Measurements from ENCODE around the gene FGF4.
"Not testable (repeated sequence)": the region's sequence is repeated elsewhere in the genome, so short reads cannot be mapped to it uniquely, and the experiment has no call there.

FGF4 gene

DNA sequence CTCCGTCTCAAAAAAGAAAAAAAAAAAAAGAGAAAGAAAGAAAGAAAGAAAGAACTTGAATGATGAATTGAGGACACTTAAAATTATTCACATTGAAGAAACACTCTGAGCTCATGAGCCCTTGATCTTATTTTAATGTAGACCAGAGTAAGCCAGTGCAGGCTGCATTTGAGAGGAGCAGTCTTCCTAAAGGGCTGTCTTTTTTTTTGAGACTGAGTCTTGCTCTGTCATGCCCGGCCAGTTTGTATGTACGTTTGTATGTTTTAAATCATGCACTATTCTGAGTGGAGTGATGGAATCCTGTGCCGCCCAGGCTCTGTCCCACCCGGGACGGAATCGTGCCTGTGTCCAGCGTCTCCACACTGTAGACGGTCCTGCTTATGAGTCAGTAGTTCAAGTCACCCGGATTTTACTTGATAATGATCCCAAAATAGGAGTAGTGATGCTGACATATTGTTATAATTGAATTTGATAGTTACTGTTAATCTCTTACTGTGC is 9.6 kb downstream of the FGF4 start:
- no peak for DNase-seq

GRCh38 chr11:69764918-69765317 is 10.2 kb downstream of the FGF4 start:
- not testable (repeated sequence) for DNase-seq

DNA sequence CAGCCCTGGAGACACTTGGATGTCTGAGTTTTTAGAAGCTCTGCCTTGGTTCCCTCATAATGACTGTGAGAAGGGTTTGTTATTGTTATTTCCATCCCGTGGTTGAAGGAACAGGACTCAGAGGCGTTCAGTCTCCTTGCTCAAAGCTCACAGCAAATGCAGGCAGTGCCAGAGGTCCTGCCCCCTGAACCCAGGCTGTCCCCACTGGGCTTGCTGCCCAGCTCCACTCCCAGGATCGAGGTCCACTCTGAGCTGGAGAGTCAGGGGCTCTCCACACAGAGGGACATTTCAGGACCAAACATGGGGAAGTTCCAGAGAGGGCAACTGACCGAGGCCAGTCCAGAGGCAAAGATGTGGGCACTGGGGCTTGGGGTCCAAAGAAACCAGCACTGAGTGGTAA is 14.8 kb downstream of the FGF4 start:
- no peak for DNase-seq

GRCh38 chr11:69752890-69753289 is 22.3 kb downstream of the FGF4 start:
- no peak for DNase-seq

DNA sequence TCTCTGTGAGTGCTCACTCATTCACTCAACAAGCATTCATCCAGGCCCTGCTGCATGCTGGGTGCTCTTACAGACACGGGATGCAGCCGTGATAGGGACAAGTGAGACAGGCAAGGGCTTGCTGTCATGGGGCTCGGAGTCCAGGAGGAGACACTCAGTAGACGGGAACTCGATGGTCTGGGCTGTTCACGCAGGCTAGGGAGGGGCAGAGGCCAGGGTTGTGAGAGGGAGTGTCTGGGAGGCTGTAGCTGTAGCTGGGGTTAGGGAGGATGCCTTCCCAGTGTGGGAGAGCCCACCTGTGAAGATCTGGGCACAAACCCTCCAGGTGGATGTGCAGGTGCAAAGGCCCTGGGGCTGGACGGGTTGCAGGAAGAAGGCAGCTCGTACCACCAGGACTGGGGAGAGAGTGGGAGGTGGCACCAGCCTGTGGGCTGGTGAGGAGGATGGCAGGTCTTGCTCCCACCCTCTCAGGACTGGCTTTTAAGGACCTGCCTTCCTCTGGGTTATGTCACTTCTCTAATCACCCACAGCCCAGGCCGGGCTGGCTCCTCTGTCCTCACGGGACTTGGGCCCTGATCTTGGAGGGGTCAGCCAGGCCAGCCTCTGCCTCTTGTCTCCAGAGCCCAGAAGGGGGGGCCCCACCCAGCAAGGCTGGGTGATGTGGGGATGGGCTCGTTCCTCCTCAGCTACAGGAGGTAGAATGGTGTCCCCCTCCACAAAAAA is 24.1 kb downstream of the FGF4 start:
- no peak for DNase-seq

DNA sequence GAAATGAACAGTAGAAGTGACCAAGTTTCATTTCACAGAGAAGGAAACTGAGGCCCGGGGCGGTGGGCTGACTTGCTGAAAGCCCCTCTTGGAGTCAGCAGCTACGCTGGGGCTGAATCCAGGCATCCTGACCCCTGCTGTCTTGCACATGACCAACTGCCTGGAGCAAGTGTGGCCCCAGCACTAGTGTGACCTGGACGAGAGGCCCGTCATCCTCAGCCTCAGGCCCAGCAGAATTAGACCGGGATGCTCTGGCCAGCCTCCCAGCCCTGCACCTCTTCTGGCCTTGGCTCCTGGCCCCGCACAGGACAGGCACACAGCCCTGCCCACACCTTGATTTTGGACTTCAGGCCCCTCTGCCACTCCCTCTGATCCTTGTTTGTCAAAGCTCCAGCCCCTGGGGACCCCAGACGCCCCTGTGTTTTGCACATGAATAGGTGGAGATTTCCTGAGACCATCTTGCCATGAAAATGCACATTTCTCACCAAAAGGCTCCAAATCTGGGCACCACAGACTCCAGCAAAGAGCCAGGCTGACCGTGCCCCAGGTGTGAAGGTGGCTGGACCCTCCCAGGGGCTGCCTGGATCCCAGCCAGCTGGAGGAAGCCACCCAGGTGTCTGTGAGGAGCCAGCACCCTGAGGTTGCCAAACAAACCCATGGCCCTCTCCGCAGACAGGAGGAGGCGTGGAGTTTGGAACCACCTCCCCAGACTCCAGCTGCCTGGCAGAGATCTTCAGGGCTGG is 24.9 kb downstream of the FGF4 start:
- DNase-seq = no peak

GRCh38 chr11:69748637-69749036 is 26.5 kb downstream of the FGF4 start:
- no peak for DNase-seq

DNA sequence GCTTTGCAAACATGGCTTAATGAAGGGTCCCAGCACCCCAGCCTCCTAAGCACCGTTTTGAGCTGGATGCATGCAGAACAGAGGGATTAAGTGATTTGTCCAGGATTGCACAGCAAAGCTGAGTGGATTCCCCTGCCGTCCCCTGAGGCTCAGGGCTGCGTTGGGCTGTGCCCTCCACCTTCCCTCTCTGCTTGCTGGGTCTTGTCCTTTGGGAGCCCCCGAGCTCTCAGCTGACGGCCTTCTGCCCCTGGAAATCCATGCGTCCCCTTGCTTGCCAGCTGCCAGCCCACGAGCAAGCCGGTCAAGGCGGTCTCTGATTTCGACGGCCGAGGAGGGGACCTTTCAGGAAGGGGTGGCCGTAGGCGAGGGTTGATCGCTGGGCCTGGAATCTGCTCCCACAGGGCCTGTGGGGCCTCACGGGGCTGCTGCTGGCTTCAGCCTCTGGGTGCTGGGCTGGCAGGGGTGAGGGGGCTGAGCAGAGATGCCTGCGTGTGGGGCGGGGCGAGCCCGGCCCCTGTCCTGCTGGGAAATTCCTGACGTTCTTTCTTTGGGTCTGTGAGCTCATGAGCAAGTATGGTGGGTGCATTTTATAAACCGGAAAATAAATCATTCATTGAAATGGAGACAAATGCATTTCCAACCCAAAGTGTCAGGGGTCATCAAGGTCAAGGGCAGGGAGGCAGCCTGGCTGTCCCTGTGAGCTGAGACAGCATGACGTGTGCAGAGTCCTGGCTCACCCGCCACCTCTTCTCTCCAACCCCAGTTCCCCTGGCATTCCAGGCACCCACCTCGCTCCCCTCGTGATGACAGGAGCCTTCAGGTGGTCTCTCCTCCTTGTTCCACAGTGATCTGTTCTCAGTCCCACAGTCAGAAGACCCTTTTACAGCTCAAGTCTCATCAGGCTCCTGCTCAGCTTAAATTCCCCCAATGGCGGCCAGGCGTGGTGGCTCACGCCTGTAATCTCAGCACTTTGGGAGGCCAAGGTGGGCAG is 28.1 kb downstream of the FGF4 start:
- no peak for DNase-seq

DNA sequence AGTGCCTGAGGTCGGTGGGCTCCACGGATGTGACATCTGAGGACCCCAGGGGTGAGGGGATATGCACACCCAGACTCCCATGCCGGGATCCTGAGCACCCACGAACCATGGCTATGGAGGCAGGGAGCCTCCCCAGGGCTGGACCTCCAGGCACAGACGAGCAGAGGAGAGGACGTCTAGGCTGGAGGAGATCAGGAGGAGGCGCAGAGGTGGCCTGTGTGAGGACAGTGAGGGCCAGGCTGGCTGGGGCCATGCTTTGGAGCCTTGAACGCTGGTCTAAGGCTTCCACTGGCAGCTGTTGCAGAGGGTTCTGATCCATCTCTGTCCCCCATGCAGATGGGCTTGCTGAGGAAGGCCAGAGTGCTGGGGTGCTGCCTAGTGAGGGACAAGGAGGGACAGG is 29.0 kb downstream of the FGF4 start:
- no peak for DNase-seq

DNA sequence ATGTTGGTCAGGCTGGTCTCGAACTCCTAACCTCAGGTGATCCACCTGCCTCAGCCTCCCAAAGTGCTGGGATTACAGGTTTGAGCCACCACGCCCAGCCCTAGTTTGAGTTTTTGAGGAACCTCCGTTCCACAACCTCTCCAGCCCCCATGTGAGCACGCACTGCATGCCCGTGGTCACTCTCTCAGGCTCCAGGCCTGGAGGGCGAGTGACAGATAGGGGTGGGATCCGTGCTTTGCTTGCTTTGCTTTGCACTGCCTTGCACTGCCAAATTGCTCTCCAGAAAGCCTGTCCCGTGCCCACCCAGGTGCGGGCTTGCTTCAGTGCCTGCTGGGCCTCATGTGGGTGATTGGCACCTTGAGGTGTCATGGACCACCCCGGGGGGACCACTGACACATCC is 29.9 kb downstream of the FGF4 start:
- no peak for DNase-seq

- no peak for DNase-seq
These were observed 30.7 kb downstream of the FGF4 start for GRCh38 chr11:69744435-69744834.

- no peak for DNase-seq
These were observed 40.3 kb downstream of the FGF4 start for GRCh38 chr11:69734841-69735240.

DNA sequence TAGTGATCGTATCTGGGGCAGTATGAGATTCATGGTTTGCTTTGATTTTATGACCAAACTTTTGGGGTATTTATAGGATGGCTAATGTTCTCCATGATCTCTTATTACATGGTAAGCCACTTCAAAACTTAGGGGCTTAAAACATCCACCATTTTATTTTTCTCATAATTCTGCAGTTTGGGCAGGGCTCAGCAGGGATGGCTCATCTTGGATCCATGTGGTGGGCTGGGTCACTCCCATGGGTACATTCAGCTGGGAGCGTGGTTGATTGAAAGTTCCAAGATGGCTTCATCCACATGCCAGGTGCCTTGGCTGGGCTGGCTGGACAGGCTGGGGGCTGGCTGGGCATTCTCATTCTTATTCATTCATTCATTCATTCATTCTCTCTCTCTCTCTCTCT is 40.8 kb downstream of the FGF4 start:
- DNase-seq = no peak

- DNase-seq = no peak
These were observed 42.2 kb downstream of the FGF4 start for GRCh38 chr11:69732910-69733309.

DNA sequence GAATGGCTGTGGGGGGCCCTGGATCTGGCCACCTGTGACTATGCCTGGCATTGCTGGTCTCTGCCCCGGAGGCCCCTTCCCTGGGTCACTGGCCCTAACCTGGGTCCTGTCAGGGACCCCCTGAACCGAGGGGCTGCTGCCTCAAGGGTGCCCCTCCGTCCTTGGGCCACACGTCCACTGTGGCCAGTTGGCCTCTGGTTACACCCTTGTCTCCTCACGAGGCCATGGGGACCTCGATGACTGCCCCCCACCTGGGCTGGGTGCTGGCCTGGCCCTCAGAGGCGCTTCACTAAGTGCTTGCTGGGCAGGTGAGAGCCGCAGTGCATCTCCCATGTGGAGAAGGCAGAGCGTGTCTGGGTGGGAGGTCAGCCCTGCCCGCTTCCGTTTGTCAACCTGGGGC is 44.0 kb downstream of the FGF4 start:
- no peak for DNase-seq

- DNase-seq = no peak
These were observed 44.6 kb downstream of the FGF4 start for GRCh38 chr11:69730500-69730899.

DNA sequence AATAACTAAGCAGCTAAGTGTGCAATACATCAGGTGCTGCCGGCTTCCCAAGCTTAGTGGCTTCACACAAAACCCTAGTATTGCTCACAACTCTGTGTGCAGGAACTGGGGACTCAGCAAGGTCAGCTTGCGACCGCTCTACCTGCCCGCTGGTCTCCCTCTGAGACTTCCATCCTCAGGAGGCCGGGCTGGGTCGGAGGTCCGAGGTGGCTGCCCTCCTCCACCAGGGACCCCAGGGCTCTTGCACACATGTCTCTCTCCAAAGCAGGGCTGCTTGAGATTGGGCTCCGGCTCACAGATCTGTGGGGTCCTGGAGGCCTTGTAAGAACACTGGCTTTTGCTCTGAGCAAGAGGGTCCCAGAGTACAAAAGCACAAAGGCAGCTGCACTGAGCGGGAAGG is 45.9 kb downstream of the FGF4 start:
- no peak for DNase-seq

DNA sequence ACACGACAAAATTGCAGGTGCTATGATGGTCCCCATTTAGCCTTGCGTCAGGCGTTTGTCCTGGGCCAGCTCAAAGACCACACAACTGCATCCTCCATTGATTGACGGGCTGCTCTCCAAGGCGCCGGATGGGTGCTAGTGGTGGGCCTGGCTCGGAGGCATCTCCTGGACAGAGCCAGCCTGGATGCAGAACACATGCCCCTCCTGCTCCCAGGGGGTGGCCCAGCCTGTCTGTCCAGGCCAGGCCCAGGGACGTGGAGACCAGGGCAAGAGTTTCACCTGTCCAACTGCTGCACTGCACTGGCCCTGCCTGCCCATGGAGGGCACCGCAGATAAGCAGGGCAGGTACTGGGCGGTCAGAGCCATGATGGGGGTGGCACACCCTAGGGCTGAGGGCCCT is 47.9 kb downstream of the FGF4 start:
- DNase-seq = no peak

GRCh38 chr11:69726481-69726880 is 48.7 kb downstream of the FGF4 start:
- DNase-seq = no peak

DNA sequence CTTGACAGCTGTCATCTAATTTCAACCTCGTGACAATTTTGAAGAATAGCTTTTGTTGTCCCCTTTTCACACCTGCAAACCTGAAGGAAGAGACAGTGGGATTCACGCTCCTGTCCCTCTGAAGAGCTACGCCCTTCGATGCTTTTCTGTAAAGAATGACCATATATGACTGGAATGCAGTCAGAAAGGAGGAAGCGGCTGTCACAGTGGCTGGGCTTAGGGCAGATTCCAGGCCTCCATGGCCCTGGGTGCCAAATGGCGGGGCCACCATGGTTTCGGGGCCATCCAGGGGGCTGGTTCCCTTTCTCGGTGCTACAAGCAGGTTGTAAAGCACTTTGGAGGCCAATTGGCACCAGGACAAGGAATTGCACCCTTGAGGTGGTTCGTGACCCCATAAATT is 49.1 kb downstream of the FGF4 start:
- DNase-seq = no peak

DNA sequence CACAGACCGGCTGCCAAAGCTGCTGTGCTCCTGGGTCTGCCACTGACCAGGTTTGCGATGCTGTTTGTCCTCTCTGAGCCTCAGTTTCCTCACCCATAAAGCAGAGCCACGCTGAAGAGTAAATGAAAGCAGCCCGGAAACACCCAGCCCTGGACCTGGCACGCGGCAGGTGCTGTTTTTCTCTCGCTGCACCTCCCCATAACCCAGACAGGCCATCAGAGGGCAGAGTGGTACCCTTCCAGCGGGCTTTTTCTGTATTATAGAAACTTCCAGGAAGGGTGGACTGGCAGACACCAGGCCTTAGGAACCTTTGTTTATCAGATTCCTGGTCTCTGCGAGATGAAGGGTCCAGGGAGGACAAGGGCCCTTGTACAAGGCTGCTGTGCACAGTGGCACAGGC is 53.4 kb downstream of the FGF4 start:
- no peak for DNase-seq

- no peak for DNase-seq
These were observed 54.0 kb downstream of the FGF4 start for GRCh38 chr11:69721106-69721505.
